Parathyroid adenoma (tissue), 2 donors: Measurements from ENCODE around the gene DOK7.

Experiments
- H2AFZ ChIP-seq: fragments of 300-600 bp; sonication (generic); one replicate; pipeline ENCODE4 v1.7.0; 2017; ENCODE audit warnings: antibody characterized with exemption, mild to moderate bottlenecking
- H3K27ac ChIP-seq: fragments of 300-600 bp; sonication (generic); one replicate; pipeline ENCODE4 v1.7.0; 2017
- H3K27me3 ChIP-seq: fragments of 300-600 bp; sonication (generic); one replicate; pipeline ENCODE4 v1.7.0; 2017; ENCODE audit warnings: low read length; ENCODE audit not compliant: control insufficient read depth, insufficient read depth
- H3K36me3 ChIP-seq: fragments of 300-600 bp; sonication (generic); one replicate; pipeline ENCODE4 v1.7.0; 2017; ENCODE audit warnings: low read length; ENCODE audit not compliant: control insufficient read depth, insufficient read depth
- H3K4me1 ChIP-seq: fragments of 300-600 bp; sonication (generic); one replicate; pipeline ENCODE4 v1.7.0; 2017; ENCODE audit warnings: control low read depth
- H3K4me2 ChIP-seq: fragments of 300-600 bp; sonication (generic); one replicate; pipeline ENCODE4 v1.7.0; 2017; ENCODE audit warnings: low read length
- H3K4me3 ChIP-seq: fragments of 300-600 bp; sonication (generic); one replicate; pipeline ENCODE4 v1.7.0; 2017; ENCODE audit warnings: low read depth, low read length
- H3K79me2 ChIP-seq: fragments of 300-600 bp; sonication (generic); one replicate; pipeline ENCODE4 v1.7.0; 2017; ENCODE audit warnings: control low read depth
- H3K9ac ChIP-seq: fragments of 300-600 bp; sonication (generic); one replicate; pipeline ENCODE4 v1.7.0; 2017; ENCODE audit warnings: mild to moderate bottlenecking
- H3K9me3 ChIP-seq: fragments of 300-600 bp; sonication (generic); one replicate; pipeline ENCODE4 v1.7.0; 2017; ENCODE audit warnings: low read length; ENCODE audit not compliant: control insufficient read depth
- CTCF ChIP-seq: fragments of 300-600 bp; sonication (generic); IDR thresholded peaks from one replicate; pipeline ENCODE4 v1.7.0; 2017; ENCODE audit warnings: antibody characterized with exemption, mild to moderate bottlenecking
- donor health status: primary hyperparathyroidism.

Gene DOK7

DNA sequence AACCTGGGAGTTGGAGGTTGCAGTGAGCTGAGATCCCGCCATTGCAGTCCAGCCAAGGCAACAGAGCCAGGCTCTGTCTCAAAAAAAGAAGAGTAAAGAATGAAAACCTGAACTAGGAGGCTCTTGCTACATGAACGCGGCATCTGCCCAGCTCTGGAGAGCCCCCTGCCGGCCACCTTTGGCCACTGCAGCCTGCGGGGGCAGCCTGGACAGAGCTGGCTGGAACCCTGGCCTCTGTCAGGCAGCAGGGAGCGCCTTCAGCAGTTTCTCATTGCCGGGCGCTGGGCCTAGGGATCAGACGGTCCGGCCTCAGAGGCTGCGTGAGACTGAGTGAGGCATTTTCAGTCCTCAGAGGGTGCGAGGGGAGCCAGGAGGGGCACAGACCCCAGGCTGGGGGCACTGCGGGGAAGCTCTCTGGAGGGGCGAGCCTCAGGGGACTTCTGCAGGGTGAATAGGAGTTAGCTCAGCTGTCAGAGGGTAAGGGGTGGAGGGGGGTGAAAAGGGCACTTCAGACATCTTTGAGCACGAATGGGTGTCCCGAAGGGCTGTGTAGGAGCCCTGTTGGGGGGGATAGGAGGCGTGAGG lies 17.5 kb downstream of the DOK7 start:
- Histone ChIP-seq H3K9ac (no peak overlapping the region), H3K36me3 (no peaks in the 10 kb centered on the region), H3K27ac (no peak overlapping the region), H2AFZ (no peak overlapping the region), H3K4me1 (no peaks in the 10 kb centered on the region), H3K4me3 (no peak overlapping the region), H3K27me3 (peaks cover 5% of the 10 kb centered on the region), H3K4me2 (no peak overlapping the region), H3K79me2 (no peaks in the 10 kb centered on the region), H3K9me3 (no peaks in the 10 kb centered on the region)
- TF ChIP-seq CTCF: peak; percentile 94

- H3K27me3 ChIP-seq: peaks cover 5% of the 10 kb centered on the region
- no peaks in the 10 kb centered on the region for H3K79me2 ChIP-seq
- no peaks in the 10 kb centered on the region for H3K4me1 ChIP-seq
Measured at GRCh38 chr4:3481113-3481531, 18.0 kb downstream of the DOK7 start.

DNA sequence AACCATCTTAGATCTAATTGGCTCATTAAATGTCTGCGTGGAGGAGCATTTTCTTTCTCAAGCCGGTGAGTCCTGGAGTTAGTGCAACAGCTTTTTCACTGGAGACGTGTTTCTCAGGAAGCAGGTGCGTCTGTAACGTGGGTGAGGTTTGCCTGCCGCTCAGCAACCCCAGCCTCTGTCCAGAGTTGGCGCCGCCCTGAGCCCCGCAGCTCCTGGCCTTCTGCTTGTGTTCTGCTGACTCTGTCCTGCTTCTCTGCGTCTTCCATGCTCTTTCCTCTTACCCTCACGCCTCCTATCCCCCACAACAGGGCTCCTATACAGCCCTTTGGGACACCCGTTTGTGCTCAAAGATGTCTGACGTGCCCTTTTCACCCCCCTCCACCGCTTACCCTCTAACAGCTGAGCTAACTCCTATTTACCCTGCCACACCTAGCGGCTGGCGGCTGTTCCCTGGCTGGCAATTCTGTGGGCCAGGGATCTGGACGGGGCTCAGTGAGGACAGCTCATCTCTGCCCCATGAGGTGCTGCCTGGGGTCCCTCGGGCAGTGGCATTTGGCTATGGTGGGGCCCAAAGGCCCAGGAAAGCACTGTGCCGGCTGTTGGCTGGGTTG lies 18.8 kb downstream of the DOK7 start:
- Histone ChIP-seq H3K4me2 (no peak overlapping the region), H3K27ac (no peak overlapping the region), H2AFZ (no peak overlapping the region), H3K79me2 (no peaks in the 10 kb centered on the region), H3K9ac (no peak overlapping the region), H3K27me3 (peaks cover 5% of the 10 kb centered on the region), H3K4me3 (no peak overlapping the region), H3K4me1 (no peaks in the 10 kb centered on the region), H3K36me3 (no peaks in the 10 kb centered on the region), H3K9me3 (no peaks in the 10 kb centered on the region)
- TF ChIP-seq CTCF: no peak

More at GRCh38 chr4:3481113-3481531, 18.0 kb downstream of the DOK7 start:
- Histone ChIP-seq H3K9me3 (no peaks in the 10 kb centered on the region), H3K4me3 (no peak overlapping the region), H3K27ac (no peak overlapping the region), H3K4me2 (no peak overlapping the region), H3K9ac (no peak overlapping the region), H3K36me3 (no peaks in the 10 kb centered on the region), H2AFZ (no peak overlapping the region)
- no peak for TF ChIP-seq CTCF

- Histone ChIP-seq H3K9ac (no peak overlapping the region), H3K4me1 (no peaks in the 10 kb centered on the region), H3K4me3 (no peak overlapping the region), H3K27ac (no peak overlapping the region), H3K4me2 (no peak overlapping the region), H3K9me3 (no peaks in the 10 kb centered on the region), H2AFZ (no peak overlapping the region), H3K79me2 (no peaks in the 10 kb centered on the region), H3K36me3 (no peaks in the 10 kb centered on the region), H3K27me3 (peaks cover 5% of the 10 kb centered on the region)
- TF ChIP-seq CTCF: no peak
Measured at GRCh38 chr4:3482707-3483106, 19.6 kb downstream of the DOK7 start.

- Histone ChIP-seq H3K4me3 (no peak overlapping the region), H3K79me2 (no peaks in the 10 kb centered on the region), H3K27me3 (peaks cover 5% of the 10 kb centered on the region), H2AFZ (no peak overlapping the region), H3K9me3 (no peaks in the 10 kb centered on the region), H3K4me1 (no peaks in the 10 kb centered on the region), H3K4me2 (no peak overlapping the region), H3K36me3 (no peaks in the 10 kb centered on the region), H3K27ac (no peak overlapping the region), H3K9ac (no peak overlapping the region)
- TF ChIP-seq CTCF: no peak
Measured at GRCh38 chr4:3483471-3483921, 20.4 kb downstream of the DOK7 start.
